IMR-90 (cell line): ENCODE data around the gene TNFRSF4. TPM values are rescaled to one million over a fixed set of nuclear protein-coding genes. Genes with fewer than 3 reads are reported as not detected.
A peak's percentile ranks its signal among the peaks of the same experiment; 100 is the strongest.

Experiments used
- ATAC-seq: fragments of 200-7000 bp; cut with Tn5 transposase; 2 replicates; pipeline ENCODE4 v1.9.1; 2020; ENCODE audit warnings: low read depth, mild to moderate bottlenecking, moderate library complexity
- BruUV-seq: library from RNA; stranded (reverse); fragments of 400-500 nt; replicated peaks from 2 replicates; lab custom pipeline; 2021; lab: Mats Ljungman, UMichigan
- CTCF ChIA-PET: fragments of 300-600 bp; formaldehyde crosslinking; extraction: SDS; loops from one replicate; lab custom pipeline; 2021; ENCODE audit warnings: antibody characterized with exemption; lab: Yijun Ruan, JAX
- POLR2A ChIA-PET: fragments of 300-600 bp; sonication (Branson Sonifier 250); formaldehyde crosslinking; loops from one replicate; lab custom pipeline; 2022; ENCODE audit warnings: antibody characterized with exemption; ENCODE audit not compliant: unreplicated experiment; lab: Charles Lee
- DNase-seq: peaks from one replicate; pipeline ENCODE4 v3.0.0; 2013
- H2AFZ ChIP-seq: replicated peaks from 2 replicates; pipeline ENCODE3; 2013; ENCODE audit warnings: low read length, mild to moderate bottlenecking; ENCODE audit not compliant: poor library complexity
- H2AK5ac ChIP-seq: 2 replicates; pipeline ENCODE4 v1.6.1; 2013; ENCODE audit warnings: low read depth, low read length, inconsistent platforms
- H2AK9ac ChIP-seq: replicated peaks from 2 replicates; pipeline ENCODE3; 2013; ENCODE audit warnings: mild to moderate bottlenecking, low read depth, low read length, moderate library complexity; ENCODE audit not compliant: poor library complexity
- H2BK120ac ChIP-seq: 2 replicates; pipeline ENCODE4 v1.6.1; 2013; ENCODE audit warnings: low read depth, low read length, inconsistent platforms
- H2BK15ac ChIP-seq: 3 replicates; pipeline ENCODE4 v1.6.1; 2013; ENCODE audit warnings: low read depth, low read length, inconsistent platforms
- H2BK20ac ChIP-seq: 2 replicates; pipeline ENCODE4 v1.6.1; 2013; ENCODE audit warnings: low read depth, mild to moderate bottlenecking, inconsistent platforms, low read length, moderate library complexity
- H2BK5ac ChIP-seq: 2 replicates; pipeline ENCODE4 v1.6.1; 2013; ENCODE audit warnings: mild to moderate bottlenecking, low read depth, low read length, inconsistent platforms; ENCODE audit not compliant: poor library complexity, severe bottlenecking
- H3K14ac ChIP-seq: replicated peaks from 2 replicates; pipeline ENCODE4 v1.6.1; 2013; ENCODE audit warnings: low read depth, low read length, inconsistent platforms
- H3K18ac ChIP-seq: 2 replicates; pipeline ENCODE4 v1.6.1; 2013; ENCODE audit warnings: low read depth, low read length, control low read depth
- H3K23ac ChIP-seq: 2 replicates; pipeline ENCODE4 v1.6.1; 2013; ENCODE audit warnings: low read depth, low read length, inconsistent platforms
- H3K27ac ChIP-seq: 2 replicates; pipeline ENCODE4 v1.5.1; 2013; ENCODE audit warnings: mild to moderate bottlenecking, control low read depth, low read length; ENCODE audit not compliant: insufficient read depth
- H3K27me3 ChIP-seq: 2 replicates; pipeline ENCODE4 v1.6.1; 2013; ENCODE audit warnings: low read length; ENCODE audit not compliant: control insufficient read depth, insufficient read depth
- H3K36me3 ChIP-seq: 2 replicates; pipeline ENCODE4 v1.6.1; 2013; ENCODE audit warnings: low read length, mixed read lengths; ENCODE audit not compliant: control insufficient read depth, insufficient read depth
- H3K4ac ChIP-seq: 2 replicates; pipeline ENCODE4 v1.6.1; 2013; ENCODE audit warnings: low read depth, low read length, inconsistent platforms
- H3K4me1 ChIP-seq: 2 replicates; pipeline ENCODE4 v1.6.1; 2013; ENCODE audit warnings: low read length, mixed read lengths; ENCODE audit not compliant: control insufficient read depth, insufficient read depth
- H3K4me2 ChIP-seq: 2 replicates; pipeline ENCODE4 v1.6.1; 2013; ENCODE audit warnings: low read depth, mild to moderate bottlenecking, control low read depth, low read length, moderate library complexity
- H3K4me3 ChIP-seq: 2 replicates; pipeline ENCODE4 v1.5.1; 2013; ENCODE audit warnings: low read depth, mild to moderate bottlenecking, control low read depth, low read length, moderate library complexity; ENCODE audit not compliant: insufficient read depth
- H3K56ac ChIP-seq: 2 replicates; pipeline ENCODE4 v1.6.1; 2013; ENCODE audit warnings: low read length, inconsistent platforms; ENCODE audit not compliant: insufficient read depth; ENCODE audit errors: extremely low read depth
- H3K79me1 ChIP-seq, 2 experiments: 2 replicates each; pipeline ENCODE4 v1.6.1; 2013; ENCODE audit warnings: low read length in 2 of 2, inconsistent platforms in 1 of 2, low read depth in 1 of 2
- H3K9ac ChIP-seq: 2 replicates; pipeline ENCODE4 v1.6.1; 2013; ENCODE audit warnings: low read depth, low read length, control low read depth
- H3K9me1 ChIP-seq: 2 replicates; pipeline ENCODE4 v1.6.1; 2013; ENCODE audit warnings: low read length, inconsistent platforms; ENCODE audit not compliant: insufficient read depth
- H3K9me3 ChIP-seq: 2 replicates; pipeline ENCODE4 v1.6.1; 2013; ENCODE audit warnings: low read length; ENCODE audit not compliant: control insufficient read depth, insufficient read depth
- H4K20me1 ChIP-seq: 2 replicates; pipeline ENCODE4 v1.6.1; 2013; ENCODE audit warnings: low read length, inconsistent platforms; ENCODE audit not compliant: insufficient read depth
- H4K5ac ChIP-seq: 2 replicates; pipeline ENCODE4 v1.6.1; 2013; ENCODE audit warnings: mild to moderate bottlenecking, low read depth, low read length, control low read depth
- H4K8ac ChIP-seq, 2 experiments: 2 replicates each; pipeline ENCODE4 v1.6.1; 2013; ENCODE audit warnings: low read depth in 2 of 2, low read length in 2 of 2, control low read depth in 1 of 2, inconsistent platforms in 1 of 2
- H4K91ac ChIP-seq: 2 replicates; pipeline ENCODE4 v1.6.1; 2013; ENCODE audit warnings: low read depth, low read length, inconsistent platforms; ENCODE audit not compliant: insufficient read depth
- BHLHE40 ChIP-seq: fragments of 150-350 bp; IDR thresholded peaks from 2 replicates; pipeline ENCODE4 v1.6.1; 2016; ENCODE audit warnings: mild to moderate bottlenecking, low read depth, low read length
- CEBPB ChIP-seq: IDR thresholded peaks from 2 replicates; pipeline ENCODE4 v1.6.1; 2012; ENCODE audit warnings: low read depth, low read length, improper control_type of control experiment
- CHD1 ChIP-seq: IDR thresholded peaks from 2 replicates; pipeline ENCODE4 v1.6.1; 2012; ENCODE audit warnings: low read depth, low read length, improper control_type of control experiment
- FOS ChIP-seq: fragments of 150-350 bp; IDR thresholded peaks from 2 replicates; pipeline ENCODE4 v1.6.1; 2016; ENCODE audit warnings: low read depth, low read length
- MAFK ChIP-seq: IDR thresholded peaks from 2 replicates; pipeline ENCODE4 v1.6.1; 2012; ENCODE audit warnings: low read depth, low read length, improper control_type of control experiment
- MAZ ChIP-seq: IDR thresholded peaks from 2 replicates; pipeline ENCODE4 v1.6.1; 2012; ENCODE audit warnings: low read depth, mild to moderate bottlenecking, low read length, improper control_type of control experiment, moderate library complexity, borderline replicate concordance
- MXI1 ChIP-seq: IDR thresholded peaks from 2 replicates; pipeline ENCODE4 v1.6.1; 2012; ENCODE audit warnings: low read depth, mild to moderate bottlenecking, low read length, moderate library complexity, borderline replicate concordance
- NFE2L2 ChIP-seq: fragments of 150-350 bp; IDR thresholded peaks from 2 replicates; pipeline ENCODE4 v1.6.1; 2016; ENCODE audit warnings: low read depth, mild to moderate bottlenecking, low read length
- POLR2A ChIP-seq: IDR thresholded peaks from 2 replicates; pipeline ENCODE4 v1.6.1; 2012; ENCODE audit warnings: mild to moderate bottlenecking, low read depth, low read length
- RAD21 ChIP-seq: IDR thresholded peaks from 2 replicates; pipeline ENCODE4 v1.6.1; 2012; ENCODE audit warnings: low read length, improper control_type of control experiment
- RFX5 ChIP-seq: IDR thresholded peaks from 2 replicates; pipeline ENCODE4 v1.8.0; 2012; ENCODE audit warnings: low read depth, mild to moderate bottlenecking, low read length, moderate library complexity
- SMC3 ChIP-seq: fragments of 150-350 bp; IDR thresholded peaks from 2 replicates; pipeline ENCODE4 v1.6.1; 2016; ENCODE audit warnings: low read depth, mild to moderate bottlenecking, antibody characterized with exemption, low read length, moderate library complexity
- USF2 ChIP-seq: fragments of 150-350 bp; IDR thresholded peaks from 2 replicates; pipeline ENCODE4 v1.6.1; 2017; ENCODE audit warnings: mild to moderate bottlenecking, antibody characterized with exemption, low read length, low read depth
- WGBS, 2 experiments: methylation state at CpG; one replicate each; pipeline versions ENCODE4 v1.1.5 to v1.1.7; 2013; ENCODE audit warnings: missing lambda C conversion rate in 2 of 2; ENCODE audit not compliant: insufficient read length in 1 of 2; ENCODE audit errors: extremely low coverage in 2 of 2; 5-methylcytosine and 5-hydroxymethylcytosine counted together
- dilution Hi-C: fragments of 300-500 bp; cut with HindIII; formaldehyde crosslinking; loops from one replicate; pipeline ENCODE4 v1.14.3; 2018; ENCODE audit warnings: low sequenced_read_pairs; ENCODE audit not compliant: unreplicated experiment
- in situ Hi-C: fragments of 300-500 bp; cut with MboI; formaldehyde crosslinking; loops from 3 replicates; pipeline ENCODE4 v1.14.3; 2019; ENCODE audit warnings: low sequenced_read_pairs, inconsistent platforms, mixed read lengths
- intact Hi-C: fragments of 100-400 bp; cut with micrococcal nuclease; formaldehyde crosslinking; loops from 2 replicates; pipeline ENCODE4 v1.10.0; 2022
- polyA plus RNA-seq, 3 experiments: library from polyadenylated mRNA; depleted of rRNA; stranded (reverse); fragments of >200 nt; gene quantifications; 2 replicates each; pipeline ENCODE4 v1.2.3, GENCODE V29; 2012; ENCODE audit warnings: low replicate concordance in 1 of 3
- total RNA-seq: library from RNA; depleted of rRNA; stranded (reverse); fragments of >200 nt; gene quantifications from 2 replicates; pipeline ENCODE4 v1.2.3, GENCODE V29; 2012
- TF ChIP-seq, protein P1 (sequence below): fragments of 150-350 bp; IDR thresholded peaks from 2 replicates; pipeline ENCODE4 v1.6.1; 2016; ENCODE audit warnings: low read depth, mild to moderate bottlenecking, low read length, moderate library complexity, borderline replicate concordance
- TF ChIP-seq, protein P2 (sequence below): conservative IDR thresholded peaks from 2 replicates; pipeline ENCODE4 v1.5.1; 2012; ENCODE audit warnings: mild to moderate bottlenecking, low read depth, low read length, improper control_type of control experiment

Gene TNFRSF4
- total and polyA plus RNA-seq, 2 of the 4 experiments (the other 2 are of a cell fraction), result 0.15 TPM; not detected in 1

- Histone ChIP-seq H3K4me2 (no peak overlapping the region; the same call in 1 of the 2 replicates), H3K4me3 (no peak overlapping the region), H3K23ac (no peak overlapping the region), H2BK20ac (no peak overlapping the region; the same call in 1 of the 2 replicates), H3K79me1 (no peaks in the 10 kb centered on the region), H3K18ac (no peak overlapping the region), H4K5ac (peak overlapping the region; percentile 95), H2AK9ac (peak overlapping the region; percentile 82), H3K4me1 (peaks cover 12% of the 10 kb centered on the region), H4K20me1 (no peaks in the 10 kb centered on the region; the same call in 1 of the 2 replicates), H3K56ac (no peak overlapping the region), H2BK5ac (peak overlapping the region; percentile 82), H3K27ac (peak overlapping the region; percentile 50; the same call in 1 of the 2 replicates), H3K9me1 (no peaks in the 10 kb centered on the region), H3K9me3 (no peaks in the 10 kb centered on the region), H3K9ac (no peak overlapping the region), H2AK5ac (peak overlapping the region; percentile 75; the same call in 1 of the 2 replicates), H3K14ac (no peak overlapping the region), H4K91ac (peak overlapping the region; percentile 79; the same call in 1 of the 2 replicates), H3K36me3 (no peaks in the 10 kb centered on the region), H2BK120ac (peak overlapping the region; percentile 86; the same call in 1 of the 2 replicates), H2BK15ac (peak overlapping the region; percentile 26; the same call in 1 of the 3 replicates), H4K8ac (peak overlapping the region; percentile 67 to 77; a peak in 3 of 4 replicates), H3K4ac (peak overlapping the region; percentile 85), H2AFZ (peak overlapping the region; percentile 91), H3K27me3 (no peaks in the 10 kb centered on the region; the same call in 1 of the 2 replicates)
- POLR2A ChIA-PET, result no interaction called here
- in situ Hi-C loops (no loop called here), intact Hi-C loops (no loop called here), dilution Hi-C loops (no loop called here)
- ATAC-seq (no peak), DNase-seq (peak; percentile 30)
- CTCF ChIA-PET, result no interaction called here
- BruUV-seq, result no TSS peak
- WGBS, 2 experiments, result 72% methylated on average over 3 of the region's 38 CpGs; no CpG with 5 or more reads in 1 of the 2 experiments
- TF ChIP-seq USF2 (no peak), RAD21 (no peak), NFE2L2 (no peak), MXI1 (no peak), CEBPB (no peak), MAFK (no peak), BHLHE40 (no peak), FOS (no peak), POLR2A (no peak), MAZ (no peak), SMC3 (no peak), CHD1 (no peak), RFX5 (no peak)
- TF ChIP-seq, protein P1, sequence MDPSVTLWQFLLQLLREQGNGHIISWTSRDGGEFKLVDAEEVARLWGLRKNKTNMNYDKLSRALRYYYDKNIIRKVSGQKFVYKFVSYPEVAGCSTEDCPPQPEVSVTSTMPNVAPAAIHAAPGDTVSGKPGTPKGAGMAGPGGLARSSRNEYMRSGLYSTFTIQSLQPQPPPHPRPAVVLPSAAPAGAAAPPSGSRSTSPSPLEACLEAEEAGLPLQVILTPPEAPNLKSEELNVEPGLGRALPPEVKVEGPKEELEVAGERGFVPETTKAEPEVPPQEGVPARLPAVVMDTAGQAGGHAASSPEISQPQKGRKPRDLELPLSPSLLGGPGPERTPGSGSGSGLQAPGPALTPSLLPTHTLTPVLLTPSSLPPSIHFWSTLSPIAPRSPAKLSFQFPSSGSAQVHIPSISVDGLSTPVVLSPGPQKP, result no peak
- TF ChIP-seq, protein P2, sequence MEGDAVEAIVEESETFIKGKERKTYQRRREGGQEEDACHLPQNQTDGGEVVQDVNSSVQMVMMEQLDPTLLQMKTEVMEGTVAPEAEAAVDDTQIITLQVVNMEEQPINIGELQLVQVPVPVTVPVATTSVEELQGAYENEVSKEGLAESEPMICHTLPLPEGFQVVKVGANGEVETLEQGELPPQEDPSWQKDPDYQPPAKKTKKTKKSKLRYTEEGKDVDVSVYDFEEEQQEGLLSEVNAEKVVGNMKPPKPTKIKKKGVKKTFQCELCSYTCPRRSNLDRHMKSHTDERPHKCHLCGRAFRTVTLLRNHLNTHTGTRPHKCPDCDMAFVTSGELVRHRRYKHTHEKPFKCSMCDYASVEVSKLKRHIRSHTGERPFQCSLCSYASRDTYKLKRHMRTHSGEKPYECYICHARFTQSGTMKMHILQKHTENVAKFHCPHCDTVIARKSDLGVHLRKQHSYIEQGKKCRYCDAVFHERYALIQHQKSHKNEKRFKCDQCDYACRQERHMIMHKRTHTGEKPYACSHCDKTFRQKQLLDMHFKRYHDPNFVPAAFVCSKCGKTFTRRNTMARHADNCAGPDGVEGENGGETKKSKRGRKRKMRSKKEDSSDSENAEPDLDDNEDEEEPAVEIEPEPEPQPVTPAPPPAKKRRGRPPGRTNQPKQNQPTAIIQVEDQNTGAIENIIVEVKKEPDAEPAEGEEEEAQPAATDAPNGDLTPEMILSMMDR, result no peak
These were observed 5.1 kb downstream of the TNFRSF4 start for GRCh38 chr1:1208713-1209433.
